T-helper 9 cell (primary cell): ENCODE results near the gene TAF6.
A peak's percentile ranks its signal among the peaks of the same experiment; 100 is the strongest.

ENCODE experiments used
- DNase-seq: peaks from one replicate; pipeline ENCODE4 v3.0.0-alpha.2; 2020
- total RNA-seq, 2 donors: gene quantifications; one replicate each; lab custom pipeline; 2026; lab: John Stamatoyannopoulos, UW

Gene TAF6
- total RNA-seq: 31.6 to 48.2 reads per million in 2 donors

GRCh38 chr7:100119072-100119969, at the start of gene TAF6, which contains the start of gene CNPY4:
TSS of gene TAF6 (minus strand) at chr7:100119358. CDS start at chr7:100114209, 5,149 bp downstream.
TSS of gene CNPY4 (plus strand) at chr7:100119634. CDS start at chr7:100119745, 111 bp downstream.
- DNase-seq: peak; percentile 95

DNA sequence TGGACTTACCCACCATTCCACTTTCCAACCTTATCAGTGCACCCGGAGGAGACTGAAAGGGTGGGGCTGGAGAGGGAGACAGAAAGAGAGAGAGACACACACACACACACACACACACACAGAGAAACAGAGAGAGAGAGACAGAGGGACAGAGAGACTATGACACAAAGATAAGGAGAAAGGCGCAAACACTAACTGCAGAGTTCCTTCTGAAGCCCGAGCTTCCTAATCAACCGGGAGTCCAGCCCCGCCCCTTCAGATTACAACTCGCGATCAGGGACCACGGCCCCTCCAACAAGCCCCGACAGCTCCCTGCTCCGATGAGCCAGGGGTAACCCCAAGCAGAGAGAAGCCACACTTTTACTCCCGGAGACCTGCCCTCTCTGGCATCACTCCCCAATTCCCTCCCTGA, 48.8 kb upstream of the TAF6 start:
- DNase-seq: no peak

- no peak for DNase-seq
Observed at GRCh38 chr7:100166970-100167911, 48.1 kb upstream of the TAF6 start.

DNA sequence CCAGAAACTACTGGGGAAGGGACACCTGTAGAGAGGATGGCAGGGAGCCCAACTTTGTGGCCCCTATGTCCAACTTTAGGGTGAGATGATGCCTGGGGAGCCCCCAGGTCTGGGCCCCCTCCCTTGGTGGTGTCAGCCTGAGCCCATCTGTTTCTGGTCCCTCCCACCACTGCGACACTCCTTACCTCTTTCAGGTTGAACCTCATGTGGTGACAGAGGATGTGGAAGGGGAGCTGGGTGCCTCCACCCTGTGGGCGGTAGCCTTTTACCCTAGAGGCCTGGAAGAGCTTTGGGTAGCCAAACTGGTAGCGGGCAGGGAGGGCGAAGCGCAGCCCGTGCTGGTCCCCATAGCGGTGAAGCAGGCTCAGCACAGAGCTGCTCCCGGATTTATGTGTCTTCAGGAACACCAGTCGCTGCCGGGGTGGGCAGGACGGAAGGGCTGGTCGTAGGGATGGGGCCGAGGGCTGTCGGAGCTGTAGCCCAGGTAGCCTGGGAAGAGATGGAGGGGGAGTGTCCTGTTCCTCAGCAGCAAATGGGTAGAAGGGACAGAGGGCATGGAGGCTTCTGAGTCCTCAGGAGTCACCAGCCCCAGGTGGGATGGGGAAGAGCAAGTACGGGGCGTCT, 47.3 kb upstream of the TAF6 start:
- DNase-seq: no peak

DNA sequence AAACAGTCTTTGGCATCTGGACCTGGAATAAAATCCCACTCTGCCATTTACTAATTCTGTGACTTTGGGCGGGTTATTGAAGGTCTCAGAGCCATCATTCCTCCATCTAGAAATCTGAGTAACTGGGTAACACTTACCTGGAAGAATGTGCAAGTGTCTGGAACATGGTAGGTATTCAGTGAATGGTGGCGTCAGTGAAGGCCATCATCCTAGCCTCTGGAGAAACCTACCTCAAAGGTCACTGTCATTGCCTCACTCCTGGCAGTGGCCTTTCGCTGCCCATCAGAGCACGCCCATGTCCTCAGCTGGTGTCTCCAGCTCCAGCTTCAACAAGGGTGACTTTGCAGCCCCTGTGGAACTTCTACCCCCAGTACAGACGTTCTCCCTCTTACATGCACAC, 44.7 kb upstream of the TAF6 start:
- no peak for DNase-seq

GRCh38 chr7:100163006-100163531, 43.9 kb upstream of the TAF6 start:
- DNase-seq: no peak

DNA sequence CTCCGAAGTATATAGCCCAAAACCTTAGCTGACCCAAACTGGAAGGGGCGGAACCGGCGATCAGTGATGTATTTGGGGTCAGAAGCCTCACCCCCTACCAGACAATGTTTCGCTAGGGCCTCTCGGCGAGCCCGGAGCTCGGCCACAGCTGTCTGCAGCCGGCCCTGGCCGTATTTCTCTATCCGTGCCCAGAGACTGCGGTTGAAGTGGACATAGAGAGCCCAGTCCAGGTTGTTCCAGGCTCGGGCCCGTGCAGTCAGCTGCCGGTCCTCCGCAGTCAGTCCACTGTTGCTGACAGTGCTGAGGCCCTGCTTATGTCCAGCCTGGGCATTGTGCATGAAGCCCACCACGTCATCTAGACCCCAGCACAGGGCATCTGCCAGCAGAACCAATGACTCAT, 40.9 kb upstream of the TAF6 start:
- DNase-seq: no peak

GRCh38 chr7:100159099-100159623, 40.0 kb upstream of the TAF6 start:
- no peak for DNase-seq

GRCh38 chr7:100158229-100159098, 39.3 kb upstream of the TAF6 start, which contains the start of gene TRAPPC14:
TSS of gene TRAPPC14 (minus strand) at chr7:100158723. CDS start at chr7:100158499, 224 bp downstream.
- peak; percentile 87 for DNase-seq

DNA sequence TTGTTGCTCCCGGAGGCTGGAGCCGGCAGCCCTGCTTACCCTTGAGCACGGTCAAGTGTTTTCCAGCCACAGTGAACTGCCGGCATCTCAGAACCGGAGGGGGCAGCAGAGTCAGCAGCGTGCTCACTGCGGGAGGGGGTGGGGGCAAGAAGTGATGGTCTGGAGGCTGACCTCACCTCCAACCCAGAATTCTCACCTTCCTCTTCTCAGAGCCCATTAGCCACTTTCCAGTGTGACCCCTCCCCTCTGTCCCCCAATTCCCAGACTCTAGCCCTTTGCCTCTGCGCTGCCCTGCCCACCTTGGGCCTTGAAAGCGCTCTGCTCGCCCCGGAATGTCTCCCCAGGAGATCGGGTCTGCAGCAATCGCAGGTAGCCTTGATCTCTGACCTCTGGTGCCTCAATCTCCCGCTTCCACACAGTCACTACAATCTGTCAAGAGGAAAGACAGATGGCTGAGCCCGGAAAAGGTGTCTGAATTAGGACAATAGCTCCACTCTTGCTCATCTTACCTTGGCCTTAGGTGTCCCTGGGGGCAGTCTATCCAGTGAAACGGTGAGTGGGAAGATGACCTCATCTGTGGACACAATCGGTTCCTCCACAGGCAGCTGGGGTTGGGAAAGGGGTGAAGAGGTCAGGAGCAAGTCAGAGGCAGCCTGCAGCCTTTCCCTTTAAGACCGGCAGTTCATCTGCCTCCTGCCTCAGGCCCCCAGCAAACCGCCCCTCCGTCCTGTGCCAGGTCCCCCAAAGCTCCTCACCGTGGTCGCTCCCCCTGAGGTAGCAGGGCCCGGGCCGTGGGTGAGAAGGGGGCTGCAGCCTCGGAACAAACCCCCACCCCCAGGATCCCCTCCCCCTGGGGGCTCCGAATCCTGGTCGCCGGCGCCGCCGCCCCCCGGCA, 38.4 kb upstream of the TAF6 start:
- no peak for DNase-seq

DNA sequence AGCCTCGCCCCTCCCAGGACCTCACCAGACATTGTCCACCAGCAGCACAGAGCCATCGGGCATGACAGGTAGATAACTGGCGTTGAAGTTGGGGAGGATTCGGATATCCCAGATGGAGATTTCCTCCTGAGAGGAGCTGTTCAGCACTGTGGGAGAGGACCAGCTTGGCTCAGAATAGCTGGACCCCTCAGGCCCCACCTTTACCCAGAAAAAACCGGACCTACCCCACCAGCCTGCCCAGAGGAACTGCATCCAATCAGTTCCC, 37.8 kb upstream of the TAF6 start:
- DNase-seq: no peak

GRCh38 chr7:100156331-100157068, 37.3 kb upstream of the TAF6 start:
- no peak for DNase-seq

- DNase-seq: no peak
Observed at GRCh38 chr7:100155553-100156317, 36.6 kb upstream of the TAF6 start.

DNA sequence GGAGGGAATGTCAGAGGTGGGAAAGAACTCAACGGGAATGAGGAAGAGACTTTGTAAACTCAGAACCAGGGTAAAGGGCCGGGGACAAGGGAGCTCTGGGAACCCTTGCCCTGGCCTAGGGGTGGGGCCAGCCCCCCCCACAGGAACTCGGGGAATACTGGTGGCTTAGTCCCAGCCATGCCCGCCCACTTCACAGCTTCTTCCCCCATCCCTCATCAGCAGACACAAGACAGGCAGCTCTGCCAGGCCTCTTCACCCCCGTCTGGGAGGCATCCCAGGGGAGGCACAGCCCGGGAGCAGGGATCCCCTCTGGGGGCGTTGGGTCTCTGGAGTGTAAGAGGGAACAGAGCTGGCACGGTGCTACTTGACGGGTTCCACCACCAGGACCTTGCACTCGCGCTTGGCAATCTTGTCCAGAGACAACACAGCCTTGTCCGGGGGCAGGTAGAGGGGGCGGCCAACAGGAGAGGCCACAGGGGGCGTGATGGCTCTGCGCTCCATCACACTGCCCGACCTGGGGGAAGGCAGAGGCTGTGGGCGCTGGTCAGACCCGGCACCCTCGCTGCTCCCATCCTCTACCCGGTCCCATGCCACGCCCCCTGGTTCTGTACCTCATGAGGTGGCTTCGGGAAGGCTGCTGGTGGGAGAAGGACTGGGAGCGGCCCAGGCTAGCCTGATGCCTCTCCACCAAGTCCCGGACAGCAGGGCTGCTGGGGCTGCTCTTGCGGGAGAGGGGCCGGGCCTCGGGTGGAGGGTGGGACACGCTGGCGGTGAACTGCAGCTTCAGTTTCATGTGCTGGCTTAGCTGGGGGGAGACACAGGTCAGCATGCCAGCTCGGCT, 35.7 kb upstream of the TAF6 start:
- no peak for DNase-seq

- no peak for DNase-seq
Observed at GRCh38 chr7:100153708-100154535, 34.8 kb upstream of the TAF6 start.

GRCh38 chr7:100152937-100153666, 33.9 kb upstream of the TAF6 start:
- no peak for DNase-seq
